Common myeloid progenitor, CD34-positive (primary cell): Measurements from ENCODE around the gene ERFL.
"Not testable (repeated sequence)": the region's sequence is repeated elsewhere in the genome, so short reads cannot be mapped to it uniquely, and the experiment has no call there.

Source experiments
- CTCF ChIA-PET: fragments of 350-600 bp; sonication (Branson Sonifier 250); formaldehyde crosslinking; loops from one replicate; lab custom pipeline; 2021; ENCODE audit warnings: antibody characterized with exemption; lab: Charles Lee
- POLR2A ChIA-PET: fragments of 350-600 bp; sonication (Branson Sonifier 250); formaldehyde crosslinking; loops from one replicate; lab custom pipeline; 2021; ENCODE audit warnings: antibody characterized with exemption; lab: Charles Lee
- DNase-seq, 3 donors: peaks; one replicate each; pipeline versions ENCODE4 v3.0.0 to v3.0.0-alpha.2; 2013
- H3K27ac ChIP-seq, 2 experiments: 1 replicate in 1 of 2; 2 replicates in 1 of 2; pipeline ENCODE4 v1.7.0; 2013; ENCODE audit warnings: inconsistent platforms in 2 of 2, low read length in 2 of 2, mild to moderate bottlenecking in 2 of 2, low read depth in 1 of 2, moderate library complexity in 1 of 2; ENCODE audit not compliant: severe bottlenecking in 2 of 2, insufficient read depth in 1 of 2, poor library complexity in 1 of 2
- H3K27me3 ChIP-seq, 5 experiments: replicated peaks in 2 of 5; 1 replicate in 3 of 5; 2 replicates in 2 of 5; pipeline versions ENCODE4 v1.6.1 to v1.7.0; 2013; ENCODE audit warnings: low read length in 4 of 5, mild to moderate bottlenecking in 2 of 5, moderate library complexity in 2 of 5, inconsistent platforms in 1 of 5; ENCODE audit not compliant: insufficient read depth in 5 of 5, control insufficient read depth in 4 of 5
- H3K36me3 ChIP-seq, 4 experiments: 1 replicate in 2 of 4; 2 replicates in 2 of 4; pipeline versions ENCODE4 v1.6.1 to v1.7.0; 2013; ENCODE audit warnings: low read length in 3 of 4, control low read depth in 1 of 4, mild to moderate bottlenecking in 1 of 4; ENCODE audit not compliant: control insufficient read depth in 4 of 4, insufficient read depth in 4 of 4
- H3K4me1 ChIP-seq, 4 experiments: 1 replicate in 3 of 4; 2 replicates in 1 of 4; pipeline versions ENCODE4 v1.6.1 to v1.7.1; 2013; ENCODE audit warnings: low read length in 3 of 4, mild to moderate bottlenecking in 3 of 4, control low read depth in 1 of 4, inconsistent platforms in 1 of 4, moderate library complexity in 1 of 4; ENCODE audit not compliant: control insufficient read depth in 4 of 4, insufficient read depth in 4 of 4; ENCODE audit errors: control extremely low read depth in 1 of 4
- H3K4me3 ChIP-seq, 7 experiments: 1 replicate in 4 of 7; 2 replicates in 3 of 7; pipeline versions ENCODE4 v1.5.1 to v1.7.0; 2013; ENCODE audit warnings: mild to moderate bottlenecking in 7 of 7, low read length in 6 of 7, moderate library complexity in 6 of 7, inconsistent platforms in 2 of 7, low read depth in 2 of 7, control low read depth in 1 of 7; ENCODE audit not compliant: insufficient read depth in 4 of 7, control insufficient read depth in 1 of 7; ENCODE audit errors: extremely low read depth in 1 of 7
- H3K9me3 ChIP-seq, 5 experiments: 1 replicate in 4 of 5; 2 replicates in 1 of 5; pipeline versions ENCODE4 v1.6.1 to v1.7.1; 2013; ENCODE audit warnings: low read length in 4 of 5, mild to moderate bottlenecking in 2 of 5, inconsistent platforms in 1 of 5, low read depth in 1 of 5, moderate library complexity in 1 of 5; ENCODE audit not compliant: control insufficient read depth in 4 of 5, insufficient read depth in 2 of 5; ENCODE audit errors: control extremely low read depth in 1 of 5
- WGBS: methylation state at CpG from one replicate; pipeline ENCODE4 v1.1.5; 2013; ENCODE audit not compliant: insufficient coverage; 5-methylcytosine and 5-hydroxymethylcytosine counted together

ERFL gene

DNA sequence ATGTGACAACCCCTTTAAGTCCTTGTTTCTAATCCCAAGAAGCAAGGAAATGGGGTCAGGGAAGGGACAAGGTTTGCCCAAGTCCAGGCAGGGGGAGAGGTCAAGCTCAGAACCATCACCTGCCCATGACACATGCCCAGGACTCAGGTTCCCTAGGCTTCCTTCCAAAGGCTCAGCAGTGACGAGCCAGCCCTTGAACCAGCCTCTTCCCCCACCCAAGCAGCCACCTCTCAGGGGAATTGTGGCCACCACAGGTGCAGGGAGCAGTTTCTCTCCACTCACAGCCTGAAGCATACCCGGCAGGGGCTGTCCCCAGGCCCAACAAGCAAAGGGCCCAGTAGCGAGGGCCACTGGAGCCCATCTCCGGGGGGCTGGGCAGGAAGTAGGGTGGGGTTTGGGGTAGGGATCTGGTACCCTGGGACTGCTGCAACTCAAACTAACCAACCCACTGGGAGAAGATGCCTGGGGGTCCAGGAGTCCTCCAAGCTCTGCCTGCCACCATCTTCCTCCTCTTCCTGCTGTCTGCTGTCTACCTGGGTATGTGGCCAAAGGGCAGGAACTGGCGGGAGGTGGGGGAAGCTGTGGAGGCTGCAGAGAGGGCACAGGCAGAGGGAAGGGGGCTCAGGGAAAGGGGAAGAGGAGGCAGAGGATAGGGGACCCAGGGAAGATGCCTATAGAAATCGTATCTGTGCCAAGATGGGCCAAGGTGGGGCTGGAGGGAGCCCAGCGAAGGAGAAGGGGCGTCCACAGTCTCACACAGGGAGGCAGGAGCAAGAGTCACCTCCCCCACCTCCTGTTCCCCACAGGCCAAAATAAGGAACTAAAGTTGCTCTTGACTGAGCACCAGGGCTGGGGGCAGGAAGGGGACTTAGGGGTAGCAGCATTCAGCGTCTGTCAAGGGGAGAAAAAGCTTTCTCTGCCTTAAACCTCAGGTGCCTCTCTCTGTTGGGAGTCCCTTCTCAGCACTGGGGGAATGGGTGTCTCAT is 51.1 kb downstream of the ERFL start, which contains the start of gene CD79A:
Gene CD79A, plus strand, starts transcription at position 433 of the 986 bp plus-strand sequence. Its CDS starts 26 bp downstream, at position 459.
- Histone ChIP-seq H3K9me3 (no peaks in the 10 kb centered on the region), H3K36me3 (peaks cover 0 to 4% (median 2%) of the 10 kb centered on the region in 4 experiments), H3K27ac (peak within 1 kb of the TSS; percentile 35 to 81), H3K27me3 (no peaks in the 10 kb centered on the region), H3K4me1 (peaks cover 13 to 79% (median 60%) of the 10 kb centered on the region in 4 experiments), H3K4me3 (peak within 1 kb of the TSS in 6 of 7 experiments; percentile 1 to 64 (median 53))
- ChIA-PET CTCF (interaction anchor here (1.6 to 7.9 kb wide), 5 partner anchors 12 to 81 kb away, joined by 5 to 82 read pairs (median 11); partner anchors contain the start of gene RPS19), POLR2A (interaction anchor here (1.4 kb wide), 1 partner anchor 10 kb away, joined by 8 read pairs; no protein-coding TSS in a partner anchor)
- 10% methylated on average over 4 of the region's 9 CpGs for WGBS
- peak; percentile 67 to 91 (median 86) for DNase-seq

- POLR2A ChIA-PET, H3K9me3 ChIP-seq, H3K4me3 ChIP-seq, H3K27me3 ChIP-seq, DNase-seq: not testable (repeated sequence)
- H3K36me3 ChIP-seq, result peaks cover 0 to 11% (median 5%) of the 10 kb centered on the region in 4 experiments
- peak overlapping the region in 1 of 2 experiments; percentile 12 for H3K27ac ChIP-seq
- CTCF ChIA-PET, result interaction anchor here (1.6 to 7.9 kb wide), 5 partner anchors 14 to 82 kb away, joined by 5 to 82 read pairs (median 11); partner anchors contain the start of gene RPS19
- peaks cover 15 to 84% (median 70%) of the 10 kb centered on the region in 4 experiments for H3K4me1 ChIP-seq
- 97% methylated on average over 3 of the region's 3 CpGs for WGBS
Measured at GRCh38 chr19:41875973-41876372, 52.3 kb downstream of the ERFL start.

DNA sequence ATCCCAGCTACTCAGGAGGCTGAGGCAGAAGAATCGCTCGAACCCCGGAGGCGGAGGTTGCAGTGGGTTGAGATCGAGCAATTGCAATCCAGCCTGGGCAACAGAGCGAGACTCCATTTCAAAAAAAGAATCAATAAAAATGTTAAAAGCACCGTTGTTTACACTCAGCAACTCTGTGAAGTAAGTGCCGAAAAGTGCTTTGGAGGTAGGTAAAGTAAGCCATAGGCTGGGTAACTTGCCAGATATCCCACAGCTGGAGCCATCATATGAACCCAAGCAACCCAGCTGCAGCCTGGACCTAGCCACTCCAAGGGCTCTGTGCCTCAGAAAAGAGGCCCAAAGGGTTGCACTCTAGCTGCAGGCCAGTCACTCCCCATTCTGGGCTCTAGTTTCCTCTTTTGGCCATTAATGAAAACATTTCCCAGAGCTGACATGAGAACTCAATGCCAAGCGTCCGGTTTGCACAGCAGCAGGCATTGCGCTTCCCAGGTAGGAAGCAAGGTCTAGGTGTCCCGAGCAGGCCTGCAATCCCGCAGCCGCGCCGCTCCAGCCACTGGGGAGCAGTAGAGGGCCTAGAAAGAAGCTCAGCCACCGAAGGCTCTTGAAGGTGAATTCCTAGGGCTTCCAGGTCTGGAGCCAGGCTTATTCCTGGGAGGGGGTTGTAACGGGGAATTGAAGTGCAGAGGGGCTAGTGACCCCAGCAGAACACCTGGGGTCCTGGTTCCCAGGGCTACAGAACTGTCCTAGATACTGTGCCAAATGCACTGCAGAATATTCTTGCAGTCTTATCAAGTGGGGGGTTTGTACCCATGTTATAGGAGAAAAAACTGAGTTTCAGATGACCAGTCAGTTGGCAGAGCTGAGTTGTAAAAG is 55.2 kb downstream of the ERFL start:
- ChIA-PET POLR2A (interaction anchor here (0.7 to 1.4 kb wide), 5 partner anchors 8 to 85 kb away, joined by 3 to 8 read pairs (median 4); no protein-coding TSS in a partner anchor), CTCF (interaction anchor here (1.0 to 7.9 kb wide), 20 partner anchors 9 to 85 kb away, joined by 3 to 82 read pairs (median 9); partner anchors contain the start of genes ERFL, RABAC1 and RPS19)
- WGBS, result 39% methylated on average over 16 of the region's 18 CpGs
- peak in 2 of 3 donors; percentile 64 to 67 for DNase-seq
- no peaks in the 10 kb centered on the region for H3K27me3 ChIP-seq
- H3K27ac ChIP-seq, result peak overlapping the region in 1 of 2 experiments; percentile 1
- no peaks in the 10 kb centered on the region for H3K9me3 ChIP-seq
- peak overlapping the region in 1 of 7 experiments; percentile 36 for H3K4me3 ChIP-seq
- H3K36me3 ChIP-seq, result peaks cover 2 to 37% (median 26%) of the 10 kb centered on the region in 4 experiments
- H3K4me1 ChIP-seq, result peaks cover 18 to 91% (median 80%) of the 10 kb centered on the region in 4 experiments

GRCh38 chr19:41872384-41872774 is 55.9 kb downstream of the ERFL start:
- no peak for DNase-seq
- Histone ChIP-seq H3K36me3 (peaks cover 3 to 43% (median 29%) of the 10 kb centered on the region in 4 experiments), H3K4me1 (peaks cover 18 to 89% (median 76%) of the 10 kb centered on the region in 4 experiments), H3K27ac (peak overlapping the region; percentile 19 to 29), H3K27me3 (no peaks in the 10 kb centered on the region), H3K9me3 (no peaks in the 10 kb centered on the region), H3K4me3 (peak overlapping the region in 3 of 7 experiments; percentile 9 to 36 (median 24))
- ChIA-PET POLR2A (interaction anchor here (0.7 to 1.4 kb wide), 5 partner anchors 9 to 19 kb away, joined by 3 to 8 read pairs (median 5); partner anchors contain the start of gene RPS19), CTCF (interaction anchor here (1.0 to 7.9 kb wide), 16 partner anchors 9 to 85 kb away, joined by 4 to 82 read pairs (median 10); partner anchors contain the start of genes ERFL, RABAC1 and RPS19)
- 97% methylated on average over 12 of the region's 12 CpGs for WGBS

DNA sequence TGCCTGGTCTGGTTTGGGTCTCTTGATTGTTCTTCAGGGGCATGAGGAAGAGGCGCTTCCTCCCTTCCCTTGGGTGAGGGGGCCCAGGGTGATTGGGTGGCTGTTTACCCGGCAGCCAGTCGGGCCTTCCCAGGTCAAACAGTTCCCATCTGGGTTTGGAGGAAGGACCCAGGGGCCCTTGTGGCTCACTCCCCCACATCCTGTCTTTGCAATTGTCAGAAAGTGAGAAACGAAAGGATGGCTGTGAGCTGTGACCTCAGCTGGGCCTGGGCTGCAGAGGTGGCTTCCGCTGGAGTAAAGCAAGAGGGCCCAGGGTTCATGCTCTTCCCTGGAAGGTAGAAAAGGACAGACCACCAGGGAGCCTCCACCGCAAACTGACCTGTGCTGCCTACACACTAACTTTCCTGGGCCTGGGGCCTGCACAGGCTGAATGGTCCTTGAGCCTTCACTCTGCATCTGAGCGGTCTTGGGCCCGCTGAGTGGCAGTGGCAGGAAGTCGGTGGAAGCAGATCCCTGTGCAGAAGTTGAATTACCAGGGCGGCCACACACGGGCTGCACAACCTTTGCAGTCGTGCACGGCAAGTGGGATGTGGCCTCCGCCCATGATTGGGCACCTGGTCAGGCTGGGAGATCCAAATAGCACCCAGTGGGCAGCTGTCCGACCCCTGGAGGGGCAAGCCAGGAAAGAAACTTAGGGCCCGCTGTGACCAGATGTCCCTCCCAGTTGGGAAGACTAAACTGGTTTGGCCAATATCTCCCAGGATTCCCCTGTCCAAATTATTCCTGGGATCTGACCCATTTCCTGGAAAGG is 56.5 kb downstream of the ERFL start:
- Histone ChIP-seq H3K27ac (peak overlapping the region; percentile 19 to 29), H3K36me3 (peaks cover 3 to 45% (median 31%) of the 10 kb centered on the region in 4 experiments), H3K4me1 (peaks cover 17 to 88% (median 72%) of the 10 kb centered on the region in 4 experiments), H3K27me3 (no peaks in the 10 kb centered on the region), H3K4me3 (peak overlapping the region in 5 of 7 experiments; percentile 9 to 36 (median 16)), H3K9me3 (no peaks in the 10 kb centered on the region)
- ChIA-PET CTCF (interaction anchor here (0.8 to 7.9 kb wide), 13 partner anchors 10 to 86 kb away, joined by 4 to 82 read pairs (median 11); partner anchors contain the start of genes RABAC1 and RPS19), POLR2A (interaction anchor here (1.4 kb wide), 1 partner anchor 11 kb away, joined by 8 read pairs; the partner anchor contains the start of gene RPS19)
- DNase-seq, result peak; percentile 64 to 83 (median 80)
- WGBS, result 3% methylated on average over 15 of the region's 16 CpGs
